C4-2B (cell line): ENCODE results near the gene PUM2.

ENCODE experiments used
- ZFX ChIP-seq: fragments of 450-650 bp; IDR thresholded peaks from 2 replicates; pipeline ENCODE4 v1.6.1; 2017
- TF ChIP-seq, protein P1 (sequence below): fragments of 450-650 bp; conservative IDR thresholded peaks from 2 replicates; pipeline ENCODE4 v1.5.1; 2017; ENCODE audit warnings: mild to moderate bottlenecking

DNA sequence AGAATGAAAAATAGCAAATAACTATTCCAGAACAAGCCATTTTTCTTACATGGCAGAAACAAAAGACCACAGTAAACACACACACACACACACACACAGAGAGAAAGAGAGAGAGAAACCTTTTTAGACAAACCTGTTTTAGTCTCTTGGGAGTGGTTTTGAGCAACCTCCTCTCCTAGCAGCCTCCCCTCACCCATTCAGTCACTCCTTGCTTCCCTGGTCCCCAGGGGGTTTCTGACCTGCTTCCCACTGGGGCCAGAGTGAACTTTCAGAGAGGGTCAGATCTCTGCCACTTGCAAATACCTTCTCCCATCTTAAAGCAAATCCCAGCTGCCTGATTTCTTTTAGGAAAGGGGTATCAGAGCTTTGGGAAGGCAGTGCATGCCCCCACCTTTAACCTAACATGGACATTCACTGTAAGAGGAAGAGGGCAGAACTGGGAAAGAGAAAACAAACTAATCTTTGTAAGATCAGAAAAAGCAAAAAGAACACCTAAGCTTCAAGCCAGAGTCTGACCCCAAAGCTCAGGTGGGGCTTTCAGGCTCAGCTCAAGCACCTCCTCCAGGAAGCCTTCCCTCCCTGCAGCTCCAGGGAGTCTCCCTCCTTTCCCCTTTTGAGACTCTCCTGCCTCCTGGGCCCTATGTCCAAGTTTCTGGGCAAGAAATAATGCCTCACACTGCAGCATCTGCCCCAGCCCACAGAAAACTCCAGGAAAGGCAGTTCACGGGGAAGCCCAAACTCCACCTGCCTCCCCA, 128.5 kb downstream of the PUM2 start:
- TF ChIP-seq, protein P1, sequence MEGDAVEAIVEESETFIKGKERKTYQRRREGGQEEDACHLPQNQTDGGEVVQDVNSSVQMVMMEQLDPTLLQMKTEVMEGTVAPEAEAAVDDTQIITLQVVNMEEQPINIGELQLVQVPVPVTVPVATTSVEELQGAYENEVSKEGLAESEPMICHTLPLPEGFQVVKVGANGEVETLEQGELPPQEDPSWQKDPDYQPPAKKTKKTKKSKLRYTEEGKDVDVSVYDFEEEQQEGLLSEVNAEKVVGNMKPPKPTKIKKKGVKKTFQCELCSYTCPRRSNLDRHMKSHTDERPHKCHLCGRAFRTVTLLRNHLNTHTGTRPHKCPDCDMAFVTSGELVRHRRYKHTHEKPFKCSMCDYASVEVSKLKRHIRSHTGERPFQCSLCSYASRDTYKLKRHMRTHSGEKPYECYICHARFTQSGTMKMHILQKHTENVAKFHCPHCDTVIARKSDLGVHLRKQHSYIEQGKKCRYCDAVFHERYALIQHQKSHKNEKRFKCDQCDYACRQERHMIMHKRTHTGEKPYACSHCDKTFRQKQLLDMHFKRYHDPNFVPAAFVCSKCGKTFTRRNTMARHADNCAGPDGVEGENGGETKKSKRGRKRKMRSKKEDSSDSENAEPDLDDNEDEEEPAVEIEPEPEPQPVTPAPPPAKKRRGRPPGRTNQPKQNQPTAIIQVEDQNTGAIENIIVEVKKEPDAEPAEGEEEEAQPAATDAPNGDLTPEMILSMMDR: no peak
- TF ChIP-seq ZFX: no peak
